Mammary microvascular endothelial cell (primary cell): ENCODE measurements around the gene GIMAP8. TPM values are rescaled to one million over a fixed set of nuclear protein-coding genes. Genes with fewer than 3 reads are reported as not detected.

Experiments
- total RNA-seq: library from RNA; depleted of rRNA; stranded (reverse); fragments of >200 nt; gene quantifications from 2 replicates; pipeline ENCODE4 v1.2.3, GENCODE V29; 2015

GIMAP8 gene
- total RNA-seq, result 16.7 and 18.3 TPM in 2 replicates

DNA sequence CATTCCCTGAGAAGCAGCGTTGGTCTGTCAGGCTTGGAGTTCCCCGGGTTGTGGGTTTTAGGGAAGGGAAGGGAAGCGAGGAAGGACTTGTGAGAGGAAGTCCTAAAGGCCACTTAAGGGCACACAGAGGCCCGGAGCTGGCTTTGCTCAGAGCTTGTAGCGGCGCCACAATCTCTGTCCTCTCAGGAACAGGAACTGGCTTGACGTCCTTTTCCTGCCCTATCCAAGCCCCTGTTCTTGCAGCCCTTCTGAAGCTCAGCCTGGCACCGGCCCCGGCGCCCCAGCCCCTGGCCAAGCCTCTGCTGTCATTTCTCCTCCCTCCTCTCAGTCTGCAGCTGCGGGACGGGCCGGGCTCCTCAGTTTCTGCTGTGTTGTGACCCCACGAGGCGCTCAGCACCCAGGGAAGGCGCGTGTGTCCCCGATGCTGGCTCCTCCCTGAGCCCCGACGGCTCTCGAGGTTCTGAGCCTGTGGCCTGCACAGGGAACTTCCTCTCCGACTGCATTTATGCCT lies at the start of gene GIMAP8:
TSS of gene GIMAP8 (plus strand) at position 140 of the 511 bp plus-strand sequence. CDS start 16,069 bp downstream, outside the sequence.

GRCh38 chr7:150514748-150515222 lies 64.4 kb downstream of the GIMAP8 start, which contains the start of gene GIMAP7:
TSS of gene GIMAP7 (plus strand) at chr7:150514872. CDS start at chr7:150519975, 5,103 bp downstream.

Other genes starting within 250 kb of the GIMAP8 start
- 0.98 and 1.00 TPM in 2 replicates for gene LRRC61, start 127.3 kb upstream of the GIMAP8 start, total RNA-seq
- 0.07 and 0.49 TPM in 2 replicates for gene ACTR3C, start 127.1 kb upstream of the GIMAP8 start, total RNA-seq
- not detected in 2 replicates for gene RARRES2, start 109.0 kb upstream of the GIMAP8 start, total RNA-seq
- gene REPIN1, start 81.8 kb upstream of the GIMAP8 start, total RNA-seq, result 124 and 135 TPM in 2 replicates
- 5.1 and 6.8 TPM in 2 replicates for gene ZNF775, start 71.3 kb upstream of the GIMAP8 start, total RNA-seq
- 20.4 and 26.2 TPM in 2 replicates for gene GIMAP7, start 64.2 kb downstream of the GIMAP8 start, total RNA-seq
- 62.7 and 64.1 TPM in 2 replicates for gene GIMAP4, start 116.8 kb downstream of the GIMAP8 start, total RNA-seq
- 85.8 and 89.9 TPM in 2 replicates for gene GIMAP6, start 181.8 kb downstream of the GIMAP8 start, total RNA-seq
- gene GIMAP2, start 235.1 kb downstream of the GIMAP8 start, total RNA-seq, result 34.2 and 35.7 TPM in 2 replicates